IMR-90 (cell line): ENCODE results near the gene ALAD. TPM values are rescaled to one million over a fixed set of nuclear protein-coding genes. Genes with fewer than 3 reads are reported as not detected.
A peak's percentile ranks its signal among the peaks of the same experiment; 100 is the strongest.

Experiments
- ATAC-seq: fragments of 200-7000 bp; cut with Tn5 transposase; 2 replicates; pipeline ENCODE4 v1.9.1; 2020; ENCODE audit warnings: low read depth, mild to moderate bottlenecking, moderate library complexity
- BruUV-seq: library from RNA; stranded (reverse); fragments of 400-500 nt; replicated peaks from 2 replicates; lab custom pipeline; 2021; lab: Mats Ljungman, UMichigan
- CTCF ChIA-PET: fragments of 300-600 bp; formaldehyde crosslinking; extraction: SDS; loops from one replicate; lab custom pipeline; 2021; ENCODE audit warnings: antibody characterized with exemption; lab: Yijun Ruan, JAX
- POLR2A ChIA-PET: fragments of 300-600 bp; sonication (Branson Sonifier 250); formaldehyde crosslinking; loops from one replicate; lab custom pipeline; 2022; ENCODE audit warnings: antibody characterized with exemption; ENCODE audit not compliant: unreplicated experiment; lab: Charles Lee
- DNase-seq: peaks from one replicate; pipeline ENCODE4 v3.0.0; 2013
- H2AFZ ChIP-seq: replicated peaks from 2 replicates; pipeline ENCODE3; 2013; ENCODE audit warnings: low read length, mild to moderate bottlenecking; ENCODE audit not compliant: poor library complexity
- H2AK5ac ChIP-seq: 2 replicates; pipeline ENCODE4 v1.6.1; 2013; ENCODE audit warnings: low read depth, low read length, inconsistent platforms
- H2AK9ac ChIP-seq: replicated peaks from 2 replicates; pipeline ENCODE3; 2013; ENCODE audit warnings: mild to moderate bottlenecking, low read depth, low read length, moderate library complexity; ENCODE audit not compliant: poor library complexity
- H2BK120ac ChIP-seq: 2 replicates; pipeline ENCODE4 v1.6.1; 2013; ENCODE audit warnings: low read depth, low read length, inconsistent platforms
- H2BK15ac ChIP-seq: 3 replicates; pipeline ENCODE4 v1.6.1; 2013; ENCODE audit warnings: low read depth, low read length, inconsistent platforms
- H2BK20ac ChIP-seq: 2 replicates; pipeline ENCODE4 v1.6.1; 2013; ENCODE audit warnings: low read depth, mild to moderate bottlenecking, inconsistent platforms, low read length, moderate library complexity
- H2BK5ac ChIP-seq: 2 replicates; pipeline ENCODE4 v1.6.1; 2013; ENCODE audit warnings: mild to moderate bottlenecking, low read depth, low read length, inconsistent platforms; ENCODE audit not compliant: poor library complexity, severe bottlenecking
- H3K14ac ChIP-seq: replicated peaks from 2 replicates; pipeline ENCODE4 v1.6.1; 2013; ENCODE audit warnings: low read depth, low read length, inconsistent platforms
- H3K18ac ChIP-seq: 2 replicates; pipeline ENCODE4 v1.6.1; 2013; ENCODE audit warnings: low read depth, low read length, control low read depth
- H3K23ac ChIP-seq: 2 replicates; pipeline ENCODE4 v1.6.1; 2013; ENCODE audit warnings: low read depth, low read length, inconsistent platforms
- H3K27ac ChIP-seq: 2 replicates; pipeline ENCODE4 v1.5.1; 2013; ENCODE audit warnings: mild to moderate bottlenecking, control low read depth, low read length; ENCODE audit not compliant: insufficient read depth
- H3K27me3 ChIP-seq: 2 replicates; pipeline ENCODE4 v1.6.1; 2013; ENCODE audit warnings: low read length; ENCODE audit not compliant: control insufficient read depth, insufficient read depth
- H3K36me3 ChIP-seq: 2 replicates; pipeline ENCODE4 v1.6.1; 2013; ENCODE audit warnings: low read length, mixed read lengths; ENCODE audit not compliant: control insufficient read depth, insufficient read depth
- H3K4ac ChIP-seq: 2 replicates; pipeline ENCODE4 v1.6.1; 2013; ENCODE audit warnings: low read depth, low read length, inconsistent platforms
- H3K4me1 ChIP-seq: 2 replicates; pipeline ENCODE4 v1.6.1; 2013; ENCODE audit warnings: low read length, mixed read lengths; ENCODE audit not compliant: control insufficient read depth, insufficient read depth
- H3K4me2 ChIP-seq: 2 replicates; pipeline ENCODE4 v1.6.1; 2013; ENCODE audit warnings: low read depth, mild to moderate bottlenecking, control low read depth, low read length, moderate library complexity
- H3K4me3 ChIP-seq: 2 replicates; pipeline ENCODE4 v1.5.1; 2013; ENCODE audit warnings: low read depth, mild to moderate bottlenecking, control low read depth, low read length, moderate library complexity; ENCODE audit not compliant: insufficient read depth
- H3K56ac ChIP-seq: 2 replicates; pipeline ENCODE4 v1.6.1; 2013; ENCODE audit warnings: low read length, inconsistent platforms; ENCODE audit not compliant: insufficient read depth; ENCODE audit errors: extremely low read depth
- H3K79me1 ChIP-seq, 2 experiments: 2 replicates each; pipeline ENCODE4 v1.6.1; 2013; ENCODE audit warnings: low read length in 2 of 2, inconsistent platforms in 1 of 2, low read depth in 1 of 2
- H3K9ac ChIP-seq: 2 replicates; pipeline ENCODE4 v1.6.1; 2013; ENCODE audit warnings: low read depth, low read length, control low read depth
- H3K9me1 ChIP-seq: 2 replicates; pipeline ENCODE4 v1.6.1; 2013; ENCODE audit warnings: low read length, inconsistent platforms; ENCODE audit not compliant: insufficient read depth
- H3K9me3 ChIP-seq: 2 replicates; pipeline ENCODE4 v1.6.1; 2013; ENCODE audit warnings: low read length; ENCODE audit not compliant: control insufficient read depth, insufficient read depth
- H4K20me1 ChIP-seq: 2 replicates; pipeline ENCODE4 v1.6.1; 2013; ENCODE audit warnings: low read length, inconsistent platforms; ENCODE audit not compliant: insufficient read depth
- H4K5ac ChIP-seq: 2 replicates; pipeline ENCODE4 v1.6.1; 2013; ENCODE audit warnings: mild to moderate bottlenecking, low read depth, low read length, control low read depth
- H4K8ac ChIP-seq, 2 experiments: 2 replicates each; pipeline ENCODE4 v1.6.1; 2013; ENCODE audit warnings: low read depth in 2 of 2, low read length in 2 of 2, control low read depth in 1 of 2, inconsistent platforms in 1 of 2
- H4K91ac ChIP-seq: 2 replicates; pipeline ENCODE4 v1.6.1; 2013; ENCODE audit warnings: low read depth, low read length, inconsistent platforms; ENCODE audit not compliant: insufficient read depth
- CEBPB ChIP-seq: IDR thresholded peaks from 2 replicates; pipeline ENCODE4 v1.6.1; 2012; ENCODE audit warnings: low read depth, low read length, improper control_type of control experiment
- CTCF ChIP-seq: conservative IDR thresholded peaks from 2 replicates; pipeline ENCODE4 v1.5.1; 2012; ENCODE audit warnings: mild to moderate bottlenecking, low read depth, low read length, improper control_type of control experiment
- MXI1 ChIP-seq: IDR thresholded peaks from 2 replicates; pipeline ENCODE4 v1.6.1; 2012; ENCODE audit warnings: low read depth, mild to moderate bottlenecking, low read length, moderate library complexity, borderline replicate concordance
- NFE2L2 ChIP-seq: fragments of 150-350 bp; IDR thresholded peaks from 2 replicates; pipeline ENCODE4 v1.6.1; 2016; ENCODE audit warnings: low read depth, mild to moderate bottlenecking, low read length
- RCOR1 ChIP-seq: IDR thresholded peaks from 2 replicates; pipeline ENCODE4 v1.6.1; 2012; ENCODE audit warnings: mild to moderate bottlenecking, low read length, improper control_type of control experiment; ENCODE audit not compliant: insufficient replicate concordance
- WGBS, 2 experiments: methylation state at CpG; one replicate each; pipeline versions ENCODE4 v1.1.5 to v1.1.7; 2013; ENCODE audit warnings: missing lambda C conversion rate in 2 of 2; ENCODE audit not compliant: insufficient read length in 1 of 2; ENCODE audit errors: extremely low coverage in 2 of 2; 5-methylcytosine and 5-hydroxymethylcytosine counted together
- dilution Hi-C: fragments of 300-500 bp; cut with HindIII; formaldehyde crosslinking; loops from one replicate; pipeline ENCODE4 v1.14.3; 2018; ENCODE audit warnings: low sequenced_read_pairs; ENCODE audit not compliant: unreplicated experiment
- in situ Hi-C: fragments of 300-500 bp; cut with MboI; formaldehyde crosslinking; loops from 3 replicates; pipeline ENCODE4 v1.14.3; 2019; ENCODE audit warnings: low sequenced_read_pairs, inconsistent platforms, mixed read lengths
- intact Hi-C: fragments of 100-400 bp; cut with micrococcal nuclease; formaldehyde crosslinking; loops from 2 replicates; pipeline ENCODE4 v1.10.0; 2022
- polyA plus RNA-seq, 3 experiments: library from polyadenylated mRNA; depleted of rRNA; stranded (reverse); fragments of >200 nt; gene quantifications; 2 replicates each; pipeline ENCODE4 v1.2.3, GENCODE V29; 2012; ENCODE audit warnings: low replicate concordance in 1 of 3
- total RNA-seq: library from RNA; depleted of rRNA; stranded (reverse); fragments of >200 nt; gene quantifications from 2 replicates; pipeline ENCODE4 v1.2.3, GENCODE V29; 2012
- TF ChIP-seq, protein P1 (sequence below): fragments of 150-350 bp; IDR thresholded peaks from 2 replicates; pipeline ENCODE4 v1.6.1; 2017; ENCODE audit warnings: mild to moderate bottlenecking, antibody characterized with exemption, low read length, low read depth

The ALAD gene
- total and polyA plus RNA-seq, 2 of the 4 experiments (the other 2 are of a cell fraction): 11.1 to 15.6 TPM

DNA sequence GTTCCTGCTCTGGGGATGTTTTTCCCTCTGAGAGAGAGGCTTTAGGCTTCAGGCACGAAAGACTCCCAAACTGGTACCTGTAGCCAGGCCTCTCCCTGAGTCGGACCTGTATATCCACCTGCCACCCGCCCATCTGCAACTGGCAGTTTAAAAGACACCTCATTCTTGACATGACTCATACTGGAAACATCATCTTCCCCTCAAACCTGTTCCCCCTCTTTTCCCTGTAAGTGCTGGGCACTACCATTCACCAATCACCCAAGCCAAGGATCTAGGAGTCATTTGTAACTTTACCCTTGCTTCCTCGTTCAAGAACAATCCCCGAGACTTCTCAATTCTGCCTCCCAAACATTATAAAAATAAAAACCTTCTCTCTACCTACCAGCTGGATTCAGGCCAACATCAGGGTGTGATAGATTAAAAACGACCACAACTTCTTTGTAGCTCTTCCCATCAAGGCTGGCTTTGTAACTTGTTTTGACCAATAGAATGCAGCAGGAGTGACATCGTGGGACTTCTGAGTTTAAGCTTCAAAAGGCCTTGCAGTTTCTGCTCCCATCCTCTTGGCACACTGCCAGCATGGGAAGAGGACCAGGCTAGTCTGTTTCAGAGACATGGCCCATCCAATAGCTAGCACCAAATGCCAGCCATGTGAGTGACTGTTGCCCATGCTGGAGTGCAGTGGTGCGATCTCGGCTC, 59.2 kb downstream of the ALAD start:
- DNase-seq (no peak), ATAC-seq (no peak)
- H3K56ac ChIP-seq: no peak overlapping the region
- H2BK120ac ChIP-seq: no peak overlapping the region
- no peak overlapping the region for H3K23ac ChIP-seq
- no peak overlapping the region for H4K8ac ChIP-seq
- H3K4me3 ChIP-seq: no peak overlapping the region
- no peaks in the 10 kb centered on the region for H4K20me1 ChIP-seq
- H3K27me3 ChIP-seq: 0 out of 2 replicates have a peak, but pooled peaks cover 3% of the 10 kb centered on the region
- no peak for TF ChIP-seq CEBPB
- TF ChIP-seq, protein P1, sequence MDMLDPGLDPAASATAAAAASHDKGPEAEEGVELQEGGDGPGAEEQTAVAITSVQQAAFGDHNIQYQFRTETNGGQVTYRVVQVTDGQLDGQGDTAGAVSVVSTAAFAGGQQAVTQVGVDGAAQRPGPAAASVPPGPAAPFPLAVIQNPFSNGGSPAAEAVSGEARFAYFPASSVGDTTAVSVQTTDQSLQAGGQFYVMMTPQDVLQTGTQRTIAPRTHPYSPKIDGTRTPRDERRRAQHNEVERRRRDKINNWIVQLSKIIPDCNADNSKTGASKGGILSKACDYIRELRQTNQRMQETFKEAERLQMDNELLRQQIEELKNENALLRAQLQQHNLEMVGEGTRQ: no peak
- no peak for TF ChIP-seq MXI1
- TF ChIP-seq CTCF: no peak
- no peak for TF ChIP-seq NFE2L2
- TF ChIP-seq RCOR1: no peak
- no peaks in the 10 kb centered on the region for H3K4me1 ChIP-seq
- peaks cover 10% of the 10 kb centered on the region for H3K9me1 ChIP-seq
- intact Hi-C loops (no loop called here), dilution Hi-C loops (no loop called here), in situ Hi-C loops (no loop called here)
- no peak overlapping the region for H3K18ac ChIP-seq
- H2BK5ac ChIP-seq: no peak overlapping the region
- peak overlapping the region; percentile 49 for H2AFZ ChIP-seq
- H3K79me1 ChIP-seq: peaks cover 0 to 4% of the 10 kb centered on the region in 2 experiments; a peak in 1 of 4 replicates
- H3K36me3 ChIP-seq: no peaks in the 10 kb centered on the region
- no peak overlapping the region for H2BK20ac ChIP-seq
- H3K9me3 ChIP-seq: no peaks in the 10 kb centered on the region
- H4K91ac ChIP-seq: no peak overlapping the region
- H2BK15ac ChIP-seq: no peak overlapping the region
- no TSS peak for BruUV-seq
- H3K14ac ChIP-seq: no peak overlapping the region
- no peak overlapping the region for H2AK5ac ChIP-seq
- H4K5ac ChIP-seq: no peak overlapping the region
- no peak overlapping the region for H3K4ac ChIP-seq
- no peak overlapping the region for H3K27ac ChIP-seq
- WGBS, 2 experiments: 87 to 100% methylated on average over 2 of the region's 9 CpGs
- H3K9ac ChIP-seq: no peak overlapping the region
- CTCF ChIA-PET: no interaction called here
- POLR2A ChIA-PET: no interaction called here
- H2AK9ac ChIP-seq: no peak overlapping the region
- no peak overlapping the region for H3K4me2 ChIP-seq
